Esophagus squamous epithelium (tissue), 4 donors: ENCODE data around the gene GIPC2.

Experiments used
- POLR2A ChIP-seq, 4 donors: fragments of 450-650 bp; IDR thresholded peaks; one replicate each; pipeline ENCODE4 v1.6.1; 2017; ENCODE audit warnings: antibody characterized with exemption in 4 of 4, mild to moderate bottlenecking in 4 of 4, moderate library complexity in 3 of 4
- TF ChIP-seq, protein P1 (sequence below), 6 experiments: fragments of 450-650 bp in 4 of 6; fragments of 200-600 bp in 2 of 6; sonication (generic) in 2 of 6; IDR thresholded peaks; one replicate each; pipeline ENCODE4 v1.5.1; 2016 to 2019; ENCODE audit warnings: antibody characterized with exemption in 6 of 6, mild to moderate bottlenecking in 4 of 6, moderate library complexity in 4 of 6

GRCh38 chr1:78073441-78073840, 27.7 kb downstream of the GIPC2 start:
- TF ChIP-seq, protein P1, sequence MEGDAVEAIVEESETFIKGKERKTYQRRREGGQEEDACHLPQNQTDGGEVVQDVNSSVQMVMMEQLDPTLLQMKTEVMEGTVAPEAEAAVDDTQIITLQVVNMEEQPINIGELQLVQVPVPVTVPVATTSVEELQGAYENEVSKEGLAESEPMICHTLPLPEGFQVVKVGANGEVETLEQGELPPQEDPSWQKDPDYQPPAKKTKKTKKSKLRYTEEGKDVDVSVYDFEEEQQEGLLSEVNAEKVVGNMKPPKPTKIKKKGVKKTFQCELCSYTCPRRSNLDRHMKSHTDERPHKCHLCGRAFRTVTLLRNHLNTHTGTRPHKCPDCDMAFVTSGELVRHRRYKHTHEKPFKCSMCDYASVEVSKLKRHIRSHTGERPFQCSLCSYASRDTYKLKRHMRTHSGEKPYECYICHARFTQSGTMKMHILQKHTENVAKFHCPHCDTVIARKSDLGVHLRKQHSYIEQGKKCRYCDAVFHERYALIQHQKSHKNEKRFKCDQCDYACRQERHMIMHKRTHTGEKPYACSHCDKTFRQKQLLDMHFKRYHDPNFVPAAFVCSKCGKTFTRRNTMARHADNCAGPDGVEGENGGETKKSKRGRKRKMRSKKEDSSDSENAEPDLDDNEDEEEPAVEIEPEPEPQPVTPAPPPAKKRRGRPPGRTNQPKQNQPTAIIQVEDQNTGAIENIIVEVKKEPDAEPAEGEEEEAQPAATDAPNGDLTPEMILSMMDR (IDR thresholded peaks at IDR 0.05): no peak
- no peak for TF ChIP-seq POLR2A (IDR thresholded peaks at IDR 0.05)
